Esophagus muscularis mucosa (tissue), 4 donors: ENCODE measurements around the gene CELF2. TPM values are rescaled to one million over a fixed set of nuclear protein-coding genes. Genes with fewer than 3 reads are reported as not detected.

Experiments used
- DNase-seq: peaks from one replicate; pipeline ENCODE4 v3.0.0-alpha.2; 2017; ENCODE audit errors: extremely low spot score
- H3K27ac ChIP-seq, 4 donors: fragments of 200-600 bp; sonication (generic); replicated peaks in 1 of 4; 1 replicate in 3 of 4; 2 replicates in 1 of 4; pipeline ENCODE4 v1.5.1; 2016 to 2019; ENCODE audit warnings: mild to moderate bottlenecking in 1 of 4
- H3K27me3 ChIP-seq, 4 donors: fragments of 200-600 bp; sonication (generic); one replicate each; pipeline versions ENCODE4 v1.5.1 to v1.6.0; 2016 to 2019
- H3K36me3 ChIP-seq, 4 donors: fragments of 200-600 bp; sonication (generic); one replicate each; pipeline ENCODE4 v1.5.1; 2016 to 2019
- H3K4me1 ChIP-seq, 4 donors: fragments of 200-600 bp; sonication (generic); one replicate each; pipeline ENCODE4 v1.5.1; 2016 to 2019
- H3K4me3 ChIP-seq, 4 donors: fragments of 200-600 bp; sonication (generic); 1 replicate in 2 of 4; 2 replicates in 2 of 4; pipeline ENCODE4 v1.5.1; 2016 to 2019; ENCODE audit warnings: mild to moderate bottlenecking in 4 of 4, moderate library complexity in 1 of 4
- H3K9me3 ChIP-seq, 4 donors: fragments of 200-600 bp; sonication (generic); 1 replicate in 3 of 4; 2 replicates in 1 of 4; pipeline ENCODE4 v1.5.1; 2016 to 2019
- EP300 ChIP-seq: sonication (generic); formaldehyde crosslinking; IDR thresholded peaks from one replicate; pipeline ENCODE4 v1.6.1; 2017; ENCODE audit warnings: antibody characterized with exemption
- POLR2A ChIP-seq: fragments of 450-650 bp; IDR thresholded peaks from one replicate; pipeline ENCODE4 v1.6.1; 2017; ENCODE audit warnings: antibody characterized with exemption, moderate library complexity, mild to moderate bottlenecking, low read depth
- POLR2AphosphoS5 ChIP-seq, 2 donors: sonication (generic); formaldehyde crosslinking; IDR thresholded peaks; one replicate each; pipeline ENCODE4 v1.6.1; 2017; ENCODE audit warnings: antibody characterized with exemption in 2 of 2
- WGBS: methylation state at CpG from one replicate; pipeline ENCODE4 v1.1.5; 2018; 5-methylcytosine and 5-hydroxymethylcytosine counted together
- intact Hi-C: fragments of 100-400 bp; cut with DNase I; formaldehyde crosslinking; loops from one replicate; pipeline ENCODE4 v1.15.1; 2023
- total RNA-seq, 4 donors: library from RNA; depleted of rRNA; stranded (reverse); fragments of >200 nt; gene quantifications; one replicate each; pipeline versions ENCODE4 v1.1.0 to v1.2.1, GENCODE V29; 2016
- TF ChIP-seq, protein P1 (sequence below), 3 experiments: fragments of 200-600 bp in 2 of 3; fragments of 450-650 bp in 1 of 3; sonication (generic) in 2 of 3; IDR thresholded peaks; one replicate each; pipeline ENCODE4 v1.5.1; 2017 to 2019; ENCODE audit warnings: antibody characterized with exemption in 3 of 3, mild to moderate bottlenecking in 2 of 3, moderate library complexity in 1 of 3

Gene CELF2
- total RNA-seq, 4 donors from 2014 or later: 81.8 to 128 (median 104) TPM

DNA sequence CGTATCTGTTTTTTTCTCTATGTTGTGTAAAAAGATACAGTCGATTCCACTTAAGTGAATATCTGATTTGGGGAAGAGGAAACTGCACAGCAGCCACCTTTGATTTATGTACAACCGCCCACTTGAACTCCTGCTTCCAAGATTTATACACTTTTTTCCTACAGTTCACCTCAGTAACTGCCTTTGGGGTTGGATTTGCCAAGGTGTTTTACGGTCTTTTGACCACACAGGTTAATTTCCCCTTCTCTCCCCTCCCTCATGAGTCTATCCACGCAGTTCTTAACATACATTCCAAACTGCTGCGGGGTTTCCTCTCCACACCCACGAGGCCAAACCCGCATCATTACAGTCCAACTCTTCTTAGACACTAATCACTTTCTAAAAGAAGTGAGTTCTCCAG, 316.8 kb downstream of the CELF2 start:
- H3K27ac ChIP-seq: no peak overlapping the region
- intact Hi-C loops: no loop called here

DNA sequence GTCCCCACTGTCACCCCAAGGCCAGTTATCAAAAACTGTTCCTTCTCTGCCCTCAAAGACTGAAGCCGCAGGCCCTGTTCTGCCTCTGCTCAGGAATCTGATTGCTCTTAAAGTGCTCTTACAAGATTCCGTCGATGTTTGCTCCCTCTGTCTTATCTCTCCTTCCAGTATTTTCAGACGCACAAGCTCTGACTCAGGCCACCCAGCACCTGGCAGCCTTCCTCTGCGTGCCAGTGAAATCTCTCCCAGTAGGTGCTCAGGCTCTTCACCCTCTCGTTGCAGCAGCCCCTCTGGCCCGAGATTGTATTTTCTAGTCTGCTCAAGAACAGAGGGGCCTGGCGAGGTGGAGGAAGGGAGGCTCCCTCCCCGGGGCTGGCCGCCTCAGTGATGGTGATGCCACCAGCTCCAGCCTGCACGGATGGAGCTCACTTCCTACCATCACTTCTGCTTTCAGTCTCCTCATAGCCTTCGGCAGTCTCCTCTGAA, 317.5 kb downstream of the CELF2 start:
- Histone ChIP-seq H3K27ac (peak overlapping the region in 1 of 4 donors; percentile 4), H3K36me3 (peaks cover 0 to 27% (median 4%) of the 10 kb centered on the region in 4 donors), H3K4me3 (no peak overlapping the region), H3K4me1 (peaks cover 18 to 20% (median 20%) of the 10 kb centered on the region in 4 donors), H3K27me3 (no peaks in the 10 kb centered on the region), H3K9me3 (no peaks in the 10 kb centered on the region)
- DNase-seq: no peak
- intact Hi-C loops: no loop called here
- no peak for TF ChIP-seq POLR2A
- TF ChIP-seq, protein P1, sequence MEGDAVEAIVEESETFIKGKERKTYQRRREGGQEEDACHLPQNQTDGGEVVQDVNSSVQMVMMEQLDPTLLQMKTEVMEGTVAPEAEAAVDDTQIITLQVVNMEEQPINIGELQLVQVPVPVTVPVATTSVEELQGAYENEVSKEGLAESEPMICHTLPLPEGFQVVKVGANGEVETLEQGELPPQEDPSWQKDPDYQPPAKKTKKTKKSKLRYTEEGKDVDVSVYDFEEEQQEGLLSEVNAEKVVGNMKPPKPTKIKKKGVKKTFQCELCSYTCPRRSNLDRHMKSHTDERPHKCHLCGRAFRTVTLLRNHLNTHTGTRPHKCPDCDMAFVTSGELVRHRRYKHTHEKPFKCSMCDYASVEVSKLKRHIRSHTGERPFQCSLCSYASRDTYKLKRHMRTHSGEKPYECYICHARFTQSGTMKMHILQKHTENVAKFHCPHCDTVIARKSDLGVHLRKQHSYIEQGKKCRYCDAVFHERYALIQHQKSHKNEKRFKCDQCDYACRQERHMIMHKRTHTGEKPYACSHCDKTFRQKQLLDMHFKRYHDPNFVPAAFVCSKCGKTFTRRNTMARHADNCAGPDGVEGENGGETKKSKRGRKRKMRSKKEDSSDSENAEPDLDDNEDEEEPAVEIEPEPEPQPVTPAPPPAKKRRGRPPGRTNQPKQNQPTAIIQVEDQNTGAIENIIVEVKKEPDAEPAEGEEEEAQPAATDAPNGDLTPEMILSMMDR (IDR thresholded peaks at IDR 0.05): no peak
- no peak for TF ChIP-seq POLR2AphosphoS5 (IDR thresholded peaks at IDR 0.05)
- TF ChIP-seq EP300: no peak
- WGBS: 62% methylated on average over 12 of the region's 12 CpGs

More for the DNA sequence above, 316.8 kb downstream of the CELF2 start:
- Histone ChIP-seq H3K9me3 (no peaks in the 10 kb centered on the region), H3K27me3 (no peaks in the 10 kb centered on the region), H3K36me3 (peaks cover 0 to 27% (median 4%) of the 10 kb centered on the region in 4 donors), H3K4me3 (no peak overlapping the region), H3K4me1 (peaks cover 24 to 28% (median 26%) of the 10 kb centered on the region in 4 donors)
- DNase-seq: no peak
- TF ChIP-seq POLR2AphosphoS5 (IDR thresholded peaks at IDR 0.05): no peak
- no peak for TF ChIP-seq POLR2A
- TF ChIP-seq EP300: no peak
- TF ChIP-seq, protein P1 (IDR thresholded peaks at IDR 0.05): no peak
- 72% methylated on average over 8 of the region's 8 CpGs for WGBS

DNA sequence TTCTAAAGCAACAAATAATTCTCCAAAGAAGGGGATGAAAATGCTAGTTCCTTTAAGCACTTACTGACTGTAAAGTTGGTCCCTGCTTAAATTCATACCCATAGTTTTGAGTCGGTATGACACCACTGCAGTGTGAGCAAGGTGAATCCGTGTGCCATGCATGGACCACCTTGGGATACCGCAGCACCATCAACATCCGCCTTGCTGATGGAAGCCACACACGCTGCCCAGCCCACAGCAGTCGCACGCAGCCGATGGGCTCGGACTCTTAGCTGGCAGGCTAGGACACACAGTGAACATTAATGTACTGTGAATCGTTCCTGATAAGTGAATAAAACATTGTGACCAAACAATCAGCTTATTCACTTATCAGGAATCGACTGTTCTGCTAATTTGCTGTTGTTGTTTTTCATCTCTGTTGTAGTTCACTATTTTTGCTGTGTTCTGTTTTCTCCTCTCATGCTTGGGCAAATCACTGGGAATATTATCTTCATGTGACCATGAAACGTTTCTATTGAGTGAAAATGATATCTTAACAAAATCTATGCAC, 318.3 kb downstream of the CELF2 start:
- Histone ChIP-seq H3K4me3 (no peak overlapping the region), H3K4me1 (peaks cover 11 to 13% (median 12%) of the 10 kb centered on the region in 4 donors), H3K27me3 (no peaks in the 10 kb centered on the region), H3K36me3 (peaks cover 0 to 27% (median 4%) of the 10 kb centered on the region in 4 donors), H3K27ac (no peak overlapping the region), H3K9me3 (no peaks in the 10 kb centered on the region)
- WGBS: 92% methylated on average over 12 of the region's 12 CpGs
- TF ChIP-seq EP300: no peak
- TF ChIP-seq, protein P1 (IDR thresholded peaks at IDR 0.05): no peak
- TF ChIP-seq POLR2AphosphoS5 (IDR thresholded peaks at IDR 0.05): no peak
- TF ChIP-seq POLR2A: no peak
- DNase-seq: no peak
- intact Hi-C loops: no loop called here

DNA sequence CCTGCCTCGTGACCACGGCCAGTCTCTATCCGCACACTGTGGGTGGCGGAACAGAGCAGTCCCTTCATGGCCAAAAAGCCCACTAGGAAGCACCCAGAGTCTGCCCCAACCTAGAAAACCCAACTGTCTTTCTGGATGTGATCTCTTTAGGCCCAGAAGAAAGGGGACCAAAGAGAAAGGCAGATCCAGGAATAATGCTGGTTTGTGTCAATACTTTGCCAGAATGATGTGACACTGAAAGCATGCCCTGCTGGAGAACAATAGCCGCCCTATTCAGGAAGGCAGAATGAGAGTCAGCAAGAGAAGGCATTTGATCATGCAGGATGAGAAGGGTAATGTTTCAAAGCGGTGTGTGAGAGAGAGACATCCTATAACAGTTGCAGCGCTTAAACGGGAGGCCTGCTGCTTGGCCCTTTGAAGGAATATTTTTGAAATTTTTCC, 319.1 kb downstream of the CELF2 start:
- Histone ChIP-seq H3K27ac (no peak overlapping the region), H3K9me3 (no peaks in the 10 kb centered on the region), H3K4me1 (peaks cover 3 to 5% (median 5%) of the 10 kb centered on the region in 4 donors), H3K4me3 (no peak overlapping the region), H3K36me3 (peaks cover 0 to 27% (median 4%) of the 10 kb centered on the region in 4 donors), H3K27me3 (no peaks in the 10 kb centered on the region)
- no peak for DNase-seq
- peak in 1 of 2 donors; percentile 10 for TF ChIP-seq POLR2AphosphoS5 (IDR thresholded peaks at IDR 0.05)
- TF ChIP-seq, protein P1 (IDR thresholded peaks at IDR 0.05): no peak
- TF ChIP-seq POLR2A: no peak
- WGBS: 75% methylated on average over 8 of the region's 8 CpGs
- intact Hi-C loops: no loop called here
